Stimulated activated CD8-positive, alpha-beta memory T cell treated with anti-CD3 and anti-CD28 coated beads, Interleukin-15, amount 100 ng/mL, for 48 hours (primary cell): ENCODE results near the gene NUDT4B.
"Not testable (repeated sequence)": the region's sequence is repeated elsewhere in the genome, so short reads cannot be mapped to it uniquely, and the experiment has no call there.

Experiments
- DNase-seq, 2 donors: peaks; one replicate each; pipeline ENCODE4 v3.0.0-alpha.2; 2020; ENCODE audit warnings: low read depth in 2 of 2

Gene NUDT4B

GRCh38 chr1:148748563-148749334 lies at the start of gene NUDT4B:
TSS of gene NUDT4B (plus strand) at chr1:148748774. CDS start at chr1:148748953, 179 bp downstream.
- DNase-seq = not testable (repeated sequence)

GRCh38 chr1:148699357-148699756 lies 49.2 kb upstream of the NUDT4B start:
- DNase-seq = not testable (repeated sequence)

GRCh38 chr1:148702242-148702641 lies 46.3 kb upstream of the NUDT4B start:
- DNase-seq = not testable (repeated sequence)

- DNase-seq = not testable (repeated sequence)
Measured at GRCh38 chr1:148703973-148704591, 44.5 kb upstream of the NUDT4B start.

- DNase-seq = not testable (repeated sequence)
Measured at GRCh38 chr1:148705316-148705948, 43.1 kb upstream of the NUDT4B start.

- DNase-seq = not testable (repeated sequence)
Measured at GRCh38 chr1:148708779-148709333, 39.7 kb upstream of the NUDT4B start.

GRCh38 chr1:148710772-148711523 lies 37.6 kb upstream of the NUDT4B start:
- not testable (repeated sequence) for DNase-seq

- not testable (repeated sequence) for DNase-seq
Measured at GRCh38 chr1:148712353-148712752, 36.2 kb upstream of the NUDT4B start.

- not testable (repeated sequence) for DNase-seq
Measured at GRCh38 chr1:148715518-148715917, 33.1 kb upstream of the NUDT4B start.

- DNase-seq = not testable (repeated sequence)
Measured at GRCh38 chr1:148716966-148717520, 31.5 kb upstream of the NUDT4B start.

GRCh38 chr1:148720918-148721317 lies 27.7 kb upstream of the NUDT4B start:
- not testable (repeated sequence) for DNase-seq

- not testable (repeated sequence) for DNase-seq
Measured at GRCh38 chr1:148722758-148723157, 25.8 kb upstream of the NUDT4B start.

GRCh38 chr1:148723515-148723914 lies 25.1 kb upstream of the NUDT4B start:
- DNase-seq = not testable (repeated sequence)

GRCh38 chr1:148724872-148725271 lies 23.7 kb upstream of the NUDT4B start:
- not testable (repeated sequence) for DNase-seq

- DNase-seq = not testable (repeated sequence)
Measured at GRCh38 chr1:148727862-148728261, 20.7 kb upstream of the NUDT4B start.

- not testable (repeated sequence) for DNase-seq
Measured at GRCh38 chr1:148729128-148729527, 19.4 kb upstream of the NUDT4B start.

GRCh38 chr1:148729541-148729940 lies 19.0 kb upstream of the NUDT4B start:
- not testable (repeated sequence) for DNase-seq

GRCh38 chr1:148732277-148732676 lies 16.3 kb upstream of the NUDT4B start:
- DNase-seq = not testable (repeated sequence)

GRCh38 chr1:148733585-148734310 lies 14.8 kb upstream of the NUDT4B start:
- DNase-seq = not testable (repeated sequence)

GRCh38 chr1:148734311-148734662 lies 14.3 kb upstream of the NUDT4B start:
- not testable (repeated sequence) for DNase-seq
